ENCODE results near the gene UBXN7.
"Not testable (repeated sequence)": the region's sequence is repeated elsewhere in the genome, so short reads cannot be mapped to it uniquely, and the experiment has no call there.

UBXN7 gene

DNA sequence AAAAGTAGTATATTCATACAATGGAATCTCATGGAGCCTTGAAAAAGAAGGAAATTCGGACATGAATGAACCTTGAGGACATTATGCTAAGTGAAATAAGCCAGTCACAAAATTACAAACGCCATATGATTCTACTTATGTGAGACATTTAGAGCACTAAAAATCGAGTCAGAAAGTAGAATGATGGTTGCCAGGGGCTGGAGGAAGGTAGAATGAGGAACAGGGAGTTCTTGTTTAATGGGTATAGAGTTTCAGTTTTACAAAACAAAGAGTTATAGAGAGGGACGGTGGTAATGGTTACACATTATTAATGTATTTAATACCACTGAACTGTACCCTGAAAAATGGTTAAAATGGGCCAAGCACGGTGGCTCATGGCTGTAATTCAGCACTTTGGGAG lies 19.5 kb downstream of the UBXN7 start:
- H3K9me3 ChIP-seq (ENCODE audit: low read length), result no peaks in the 10 kb centered on the region
- no peak overlapping the region for H3K9ac ChIP-seq (ENCODE audit: low read length)
- H3K36me3 ChIP-seq (ENCODE audit: insufficient read depth, low read length), result no peaks in the 10 kb centered on the region
- H3K27ac ChIP-seq (ENCODE audit: low read depth, low read length), result no peak overlapping the region
- no peak overlapping the region for H3K4me3 ChIP-seq (ENCODE audit: low read depth in 1 of 2, low read length in 2 of 2)
- H3K27me3 ChIP-seq (ENCODE audit: control insufficient read depth in 1 of 2, insufficient read depth in 2 of 2, low read length in 2 of 2), result no peaks in the 10 kb centered on the region
- H3K4me1 ChIP-seq (ENCODE audit: insufficient read depth, low read length), result no peaks in the 10 kb centered on the region

DNA sequence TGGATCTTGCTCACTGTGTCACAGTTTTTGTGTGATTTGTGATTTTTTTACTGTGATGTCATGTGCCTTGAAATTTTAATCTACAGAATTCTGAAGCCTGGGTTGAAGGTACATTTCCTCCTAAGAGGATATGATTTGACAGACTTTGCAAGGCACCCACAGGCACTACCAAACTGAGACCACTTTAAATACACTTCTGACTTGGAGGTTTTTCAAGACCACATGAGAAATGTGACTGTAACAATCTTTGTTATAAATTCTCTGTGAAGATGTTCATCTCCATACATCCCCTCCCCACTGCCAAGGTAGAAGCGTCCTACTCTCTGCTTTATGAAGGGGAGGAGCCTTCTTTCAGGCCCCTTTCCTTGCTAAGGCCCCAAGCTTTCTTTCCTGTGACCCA lies 22.8 kb downstream of the UBXN7 start:
- no peak overlapping the region for H3K9ac ChIP-seq (ENCODE audit: low read length)
- H3K4me1 ChIP-seq (ENCODE audit: insufficient read depth, low read length), result no peaks in the 10 kb centered on the region
- no peaks in the 10 kb centered on the region for H3K9me3 ChIP-seq (ENCODE audit: low read length)
- H3K27ac ChIP-seq (ENCODE audit: low read depth, low read length), result no peak overlapping the region
- no peak overlapping the region for H3K4me3 ChIP-seq (ENCODE audit: low read depth in 1 of 2, low read length in 2 of 2)
- peaks cover 4% of the 10 kb centered on the region for H3K36me3 ChIP-seq (ENCODE audit: insufficient read depth, low read length)
- H3K27me3 ChIP-seq (ENCODE audit: control insufficient read depth in 1 of 2, insufficient read depth in 2 of 2, low read length in 2 of 2), result no peaks in the 10 kb centered on the region

DNA sequence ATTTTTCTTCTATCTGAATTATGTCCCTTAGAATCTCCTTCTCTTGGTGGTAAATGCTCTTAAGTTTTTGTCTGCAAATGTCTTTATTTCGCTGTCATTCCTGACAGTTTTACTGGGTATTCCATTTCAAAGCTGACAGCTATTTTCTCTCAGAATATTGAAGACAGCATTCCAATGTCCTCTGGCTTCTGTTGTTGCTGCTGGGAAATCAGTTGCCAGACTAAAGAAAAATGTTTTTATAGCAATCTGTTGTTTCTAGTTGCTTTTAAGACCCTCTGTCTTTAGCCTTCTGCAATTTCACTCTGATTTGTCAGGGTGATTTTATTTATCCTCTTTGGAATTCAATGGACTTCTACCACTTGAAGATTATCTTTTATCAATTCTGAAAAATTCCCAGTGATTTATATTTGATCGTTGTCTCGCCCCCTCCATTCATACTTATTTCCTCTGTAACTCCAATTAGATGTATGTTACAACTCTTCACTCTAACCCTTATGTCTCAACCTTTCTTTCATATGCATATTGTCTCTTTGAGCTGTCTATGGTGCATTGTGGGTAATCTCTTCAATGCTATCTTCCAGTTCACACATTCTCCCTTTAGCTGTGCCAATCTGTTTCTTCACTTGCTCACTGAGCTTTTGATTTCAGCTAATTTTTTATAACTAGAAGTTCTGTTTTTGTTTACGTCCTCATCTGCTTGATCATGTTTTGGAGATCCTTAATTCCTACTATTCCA lies 23.5 kb downstream of the UBXN7 start:
- Histone ChIP-seq H3K36me3 (ENCODE audit: insufficient read depth, low read length) (peaks cover 4% of the 10 kb centered on the region), H3K9me3 (ENCODE audit: low read length) (no peaks in the 10 kb centered on the region), H3K27ac (ENCODE audit: low read depth, low read length) (no peak overlapping the region), H3K4me3 (ENCODE audit: low read depth in 1 of 2, low read length in 2 of 2) (no peak overlapping the region), H3K9ac (ENCODE audit: low read length) (no peak overlapping the region), H3K4me1 (ENCODE audit: insufficient read depth, low read length) (no peaks in the 10 kb centered on the region), H3K27me3 (ENCODE audit: control insufficient read depth in 1 of 2, insufficient read depth in 2 of 2, low read length in 2 of 2) (no peaks in the 10 kb centered on the region)

DNA sequence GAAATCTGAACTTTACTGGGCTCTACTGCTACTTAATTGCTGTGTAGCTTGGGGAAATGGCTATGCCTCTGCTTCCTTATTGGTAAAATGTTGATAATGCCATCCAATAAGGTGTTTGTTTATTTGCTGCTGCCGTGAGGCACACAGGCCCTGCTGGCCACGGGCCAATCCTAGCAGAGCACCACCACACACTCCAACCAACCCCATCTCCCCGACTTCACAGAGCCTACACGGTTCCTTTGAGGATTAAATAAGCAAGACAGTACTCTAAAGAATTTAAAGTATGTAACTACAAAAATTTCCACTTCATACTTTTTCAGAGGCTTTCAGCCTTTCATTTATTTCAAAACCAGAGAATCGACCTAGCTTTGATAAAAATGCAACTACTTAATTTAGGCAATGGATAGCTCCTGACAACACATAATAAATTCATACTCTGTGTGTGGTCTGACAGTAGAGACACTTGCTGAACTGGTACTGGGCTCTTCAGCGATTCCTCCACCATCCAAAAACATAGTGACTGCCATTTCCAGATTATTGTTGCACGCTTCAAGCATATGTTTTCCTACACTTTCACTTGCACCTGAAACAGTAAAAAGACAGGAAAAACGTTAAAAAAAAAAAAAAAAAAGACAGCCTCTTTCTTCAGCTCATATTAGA lies 25.3 kb downstream of the UBXN7 start:
- H3K27ac ChIP-seq (ENCODE audit: low read depth, low read length), result no peak overlapping the region
- H3K4me3 ChIP-seq (ENCODE audit: low read depth in 1 of 2, low read length in 2 of 2), result no peak overlapping the region
- no peaks in the 10 kb centered on the region for H3K9me3 ChIP-seq (ENCODE audit: low read length)
- no peak overlapping the region for H3K9ac ChIP-seq (ENCODE audit: low read length)
- H3K4me1 ChIP-seq (ENCODE audit: insufficient read depth, low read length), result no peaks in the 10 kb centered on the region
- H3K27me3 ChIP-seq (ENCODE audit: control insufficient read depth in 1 of 2, insufficient read depth in 2 of 2, low read length in 2 of 2), result no peaks in the 10 kb centered on the region
- peaks cover 4% of the 10 kb centered on the region for H3K36me3 ChIP-seq (ENCODE audit: insufficient read depth, low read length)

DNA sequence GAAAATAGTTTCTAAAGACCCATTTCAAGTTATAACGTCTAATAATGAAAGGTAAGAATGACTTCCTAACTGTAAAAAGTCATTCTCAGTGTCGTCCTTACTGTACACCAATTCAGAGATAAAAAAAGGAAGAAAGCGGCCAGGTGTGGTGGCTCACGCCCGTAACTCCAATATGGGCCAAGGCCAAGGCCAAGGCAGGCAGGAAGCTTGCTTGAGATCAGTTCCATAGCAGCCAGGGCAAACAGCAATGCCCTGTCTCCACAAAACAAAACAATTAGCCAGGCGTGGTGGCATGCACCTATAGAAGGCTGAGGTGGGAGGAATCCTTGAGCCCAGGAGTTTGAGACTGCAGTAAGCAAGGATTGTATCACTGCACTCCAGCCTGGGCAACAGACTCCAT lies 31.9 kb downstream of the UBXN7 start:
- no peak overlapping the region for H3K27ac ChIP-seq (ENCODE audit: low read depth, low read length)

DNA sequence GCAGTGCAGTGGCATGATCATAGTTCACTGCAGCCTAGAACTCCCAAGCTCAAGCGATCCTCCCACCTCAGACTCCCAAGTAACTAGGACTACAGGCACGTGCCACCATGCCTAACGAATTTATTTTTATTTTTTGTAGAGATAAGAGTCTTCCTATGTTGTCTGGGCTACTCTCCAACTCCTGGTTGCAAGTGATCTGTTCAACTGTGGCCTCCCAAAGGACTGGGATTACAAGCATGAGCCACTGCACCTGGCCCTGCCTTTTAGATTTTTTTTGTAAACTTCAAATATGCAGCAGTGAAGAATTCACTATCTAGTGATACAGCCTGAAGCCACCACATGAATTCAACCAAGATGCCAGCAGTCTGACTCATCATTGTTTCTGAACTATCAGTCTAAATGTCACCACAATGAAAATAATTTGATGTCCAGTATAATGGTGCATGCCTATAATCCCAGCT lies 32.7 kb downstream of the UBXN7 start:
- Histone ChIP-seq H3K9me3 (ENCODE audit: low read length) (no peaks in the 10 kb centered on the region), H3K4me1 (ENCODE audit: insufficient read depth, low read length) (no peaks in the 10 kb centered on the region), H3K9ac (ENCODE audit: low read length) (no peak overlapping the region), H3K27me3 (ENCODE audit: control insufficient read depth in 1 of 2, insufficient read depth in 2 of 2, low read length in 2 of 2) (no peaks in the 10 kb centered on the region), H3K4me3 (ENCODE audit: low read depth in 1 of 2, low read length in 2 of 2) (no peak overlapping the region), H3K27ac (ENCODE audit: low read depth, low read length) (no peak overlapping the region), H3K36me3 (ENCODE audit: insufficient read depth, low read length) (peaks cover 16% of the 10 kb centered on the region)

More for the DNA sequence above, 31.9 kb downstream of the UBXN7 start:
- Histone ChIP-seq H3K4me1 (ENCODE audit: insufficient read depth, low read length) (no peaks in the 10 kb centered on the region), H3K36me3 (ENCODE audit: insufficient read depth, low read length) (peaks cover 16% of the 10 kb centered on the region), H3K9ac (ENCODE audit: low read length) (no peak overlapping the region), H3K27me3 (ENCODE audit: control insufficient read depth in 1 of 2, insufficient read depth in 2 of 2, low read length in 2 of 2) (no peaks in the 10 kb centered on the region), H3K9me3 (ENCODE audit: low read length) (no peaks in the 10 kb centered on the region), H3K4me3 (ENCODE audit: low read depth in 1 of 2, low read length in 2 of 2) (no peak overlapping the region)

DNA sequence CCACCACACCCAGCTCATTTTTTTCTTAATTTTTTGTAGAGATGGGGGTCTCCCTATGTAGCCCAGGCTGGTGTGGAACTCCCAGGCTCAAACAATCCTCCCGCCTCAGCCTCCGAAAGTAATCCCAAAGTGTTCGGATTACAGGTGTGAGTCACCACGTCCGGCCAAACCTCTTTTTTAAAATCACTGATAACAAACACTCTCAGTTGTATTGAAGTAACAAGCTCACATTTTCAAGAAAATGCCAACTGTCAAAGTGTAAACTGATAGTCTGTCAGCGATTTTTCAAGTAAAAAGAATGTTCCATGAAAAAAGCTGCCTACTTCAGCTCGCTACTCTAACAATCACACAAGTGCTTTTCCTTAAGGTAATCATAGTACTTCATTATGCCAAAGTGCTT lies 33.4 kb downstream of the UBXN7 start:
- H3K9me3 ChIP-seq (ENCODE audit: low read length), result no peaks in the 10 kb centered on the region
- H3K9ac ChIP-seq (ENCODE audit: low read length), result no peak overlapping the region
- no peak overlapping the region for H3K27ac ChIP-seq (ENCODE audit: low read depth, low read length)
- H3K36me3 ChIP-seq (ENCODE audit: insufficient read depth, low read length), result peaks cover 16% of the 10 kb centered on the region
- no peaks in the 10 kb centered on the region for H3K27me3 ChIP-seq (ENCODE audit: control insufficient read depth in 1 of 2, insufficient read depth in 2 of 2, low read length in 2 of 2)
- H3K4me1 ChIP-seq (ENCODE audit: insufficient read depth, low read length), result no peaks in the 10 kb centered on the region
- no peak overlapping the region for H3K4me3 ChIP-seq (ENCODE audit: low read depth in 1 of 2, low read length in 2 of 2)

DNA sequence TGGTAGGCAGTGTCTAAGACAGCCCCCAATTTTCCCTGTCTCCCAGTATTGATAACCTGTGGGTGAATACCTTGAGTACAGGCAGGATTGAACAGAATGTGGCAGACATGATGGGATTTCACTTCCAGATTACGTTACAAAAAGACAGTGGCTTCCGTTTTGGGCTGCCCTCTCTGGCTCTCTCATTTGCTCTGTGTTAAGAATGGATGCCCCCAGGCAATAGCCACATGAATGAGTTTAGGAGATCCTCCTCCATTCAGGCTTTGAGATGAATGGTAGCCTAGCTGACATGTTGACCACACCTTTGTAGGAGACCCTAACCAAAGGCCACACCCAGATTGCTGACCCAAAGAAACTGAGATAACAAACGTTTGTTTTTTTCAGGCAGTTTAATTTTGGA lies 34.3 kb downstream of the UBXN7 start:
- Histone ChIP-seq H3K4me3 (ENCODE audit: low read depth in 1 of 2, low read length in 2 of 2) (no peak overlapping the region), H3K36me3 (ENCODE audit: insufficient read depth, low read length) (peaks cover 20% of the 10 kb centered on the region), H3K9ac (ENCODE audit: low read length) (no peak overlapping the region), H3K27me3 (ENCODE audit: control insufficient read depth in 1 of 2, insufficient read depth in 2 of 2, low read length in 2 of 2) (no peaks in the 10 kb centered on the region), H3K9me3 (ENCODE audit: low read length) (no peaks in the 10 kb centered on the region), H3K4me1 (ENCODE audit: insufficient read depth, low read length) (no peaks in the 10 kb centered on the region), H3K27ac (ENCODE audit: low read depth, low read length) (no peak overlapping the region)

DNA sequence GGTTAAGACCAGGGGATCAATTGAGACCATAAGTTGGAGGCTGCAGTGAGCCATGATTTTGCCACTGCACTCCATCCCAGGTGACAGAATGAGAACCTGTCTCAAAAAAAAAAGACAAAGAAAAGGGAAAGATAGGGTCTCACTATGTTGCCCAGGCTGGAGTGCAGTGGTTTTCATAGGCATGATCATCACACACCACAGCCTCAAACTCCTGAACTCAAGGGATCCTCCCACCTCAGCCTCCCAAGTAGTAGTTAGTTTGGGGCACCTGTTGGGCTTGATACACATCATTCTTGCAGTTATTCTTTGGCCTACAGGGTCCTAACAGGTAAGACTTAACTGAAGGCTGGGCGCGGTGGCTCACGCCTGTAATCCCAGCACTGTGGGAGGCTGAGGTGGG lies 42.1 kb downstream of the UBXN7 start:
- Histone ChIP-seq H3K36me3 (ENCODE audit: insufficient read depth, low read length) (peaks cover 37% of the 10 kb centered on the region), H3K9me3 (ENCODE audit: low read length) (no peaks in the 10 kb centered on the region), H3K4me3 (ENCODE audit: low read depth in 1 of 2, low read length in 2 of 2) (no peak overlapping the region)

DNA sequence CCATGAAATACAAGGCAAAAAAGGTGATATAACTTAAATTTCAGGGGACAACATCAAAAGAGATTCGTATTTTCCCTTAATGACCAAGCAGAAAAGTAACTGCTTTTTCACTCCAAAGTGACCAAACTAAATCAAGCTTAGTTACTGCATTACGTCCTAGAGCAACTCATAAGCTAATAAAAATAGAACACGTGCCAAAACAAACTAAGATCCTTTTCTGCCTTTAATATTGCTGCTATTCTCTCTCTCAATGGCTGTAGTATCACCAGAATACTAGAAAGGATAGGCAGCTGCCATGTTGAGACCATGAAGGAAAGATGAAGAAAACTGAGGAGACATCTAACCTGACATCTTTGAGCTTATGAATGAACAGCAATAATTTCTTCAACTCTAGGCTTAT lies 43.3 kb downstream of the UBXN7 start:
- Histone ChIP-seq H3K4me1 (ENCODE audit: insufficient read depth, low read length) (no peaks in the 10 kb centered on the region), H3K36me3 (ENCODE audit: insufficient read depth, low read length) (peaks cover 37% of the 10 kb centered on the region), H3K4me3 (ENCODE audit: low read depth in 1 of 2, low read length in 2 of 2) (no peak overlapping the region), H3K27me3 (ENCODE audit: control insufficient read depth in 1 of 2, insufficient read depth in 2 of 2, low read length in 2 of 2) (no peaks in the 10 kb centered on the region), H3K9me3 (ENCODE audit: low read length) (no peaks in the 10 kb centered on the region), H3K9ac (ENCODE audit: low read length) (no peak overlapping the region), H3K27ac (ENCODE audit: low read depth, low read length) (no peak overlapping the region)

More for the DNA sequence above, 42.1 kb downstream of the UBXN7 start:
- no peaks in the 10 kb centered on the region for H3K4me1 ChIP-seq (ENCODE audit: insufficient read depth, low read length)
- no peak overlapping the region for H3K27ac ChIP-seq (ENCODE audit: low read depth, low read length)
- H3K27me3 ChIP-seq (ENCODE audit: control insufficient read depth in 1 of 2, insufficient read depth in 2 of 2, low read length in 2 of 2), result no peaks in the 10 kb centered on the region
- H3K9ac ChIP-seq (ENCODE audit: low read length), result no peak overlapping the region

DNA sequence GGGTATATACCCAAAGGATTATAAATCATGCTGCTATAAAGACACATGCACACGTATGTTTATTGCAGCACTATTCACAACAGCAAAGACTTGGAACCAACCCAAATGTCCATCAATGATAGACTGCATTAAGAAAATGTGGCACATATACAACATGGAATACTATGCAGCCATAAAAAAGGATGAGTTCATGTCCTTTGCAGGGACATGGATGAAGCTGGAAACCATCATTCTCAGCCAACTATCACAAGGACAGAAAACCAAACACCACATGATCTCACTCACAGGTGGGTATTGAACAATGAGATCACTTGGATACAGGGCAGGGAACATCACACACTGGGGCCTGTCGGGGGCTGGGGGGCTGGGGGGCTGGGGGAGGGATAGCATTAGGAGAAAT lies 44.3 kb downstream of the UBXN7 start:
- H3K4me3 ChIP-seq (ENCODE audit: low read depth in 1 of 2, low read length in 2 of 2); H3K27ac ChIP-seq (ENCODE audit: low read depth, low read length); H3K9ac ChIP-seq (ENCODE audit: low read length); H3K9me3 ChIP-seq (ENCODE audit: low read length); H3K27me3 ChIP-seq (ENCODE audit: control insufficient read depth in 1 of 2, insufficient read depth in 2 of 2, low read length in 2 of 2); H3K4me1 ChIP-seq (ENCODE audit: insufficient read depth, low read length): not testable (repeated sequence)
- H3K36me3 ChIP-seq (ENCODE audit: insufficient read depth, low read length), result peaks cover 33% of the 10 kb centered on the region

DNA sequence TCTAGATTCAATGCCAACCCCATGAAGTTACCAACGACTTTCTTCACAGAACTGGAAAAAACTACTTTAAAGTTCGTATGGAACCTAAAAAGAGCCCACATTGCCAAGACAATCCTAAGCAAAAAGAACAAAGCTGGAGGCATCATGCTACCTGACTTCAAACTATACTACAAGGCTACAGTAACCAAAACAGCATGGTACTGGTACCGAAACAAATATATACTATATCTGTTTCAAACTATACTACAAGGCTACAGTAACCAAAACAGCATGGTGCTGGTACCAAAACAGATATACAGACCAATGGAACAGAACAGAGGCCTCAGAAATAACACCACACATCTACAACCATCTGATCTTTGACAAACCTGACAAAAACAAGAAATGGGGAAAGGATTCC lies 45.4 kb downstream of the UBXN7 start:
- H3K9me3 ChIP-seq (ENCODE audit: low read length); H3K27ac ChIP-seq (ENCODE audit: low read depth, low read length); H3K4me1 ChIP-seq (ENCODE audit: insufficient read depth, low read length): not testable (repeated sequence)

More for the DNA sequence above, 45.4 kb downstream of the UBXN7 start:
- not testable (repeated sequence) for H3K9ac ChIP-seq (ENCODE audit: low read length); H3K4me3 ChIP-seq (ENCODE audit: low read depth in 1 of 2, low read length in 2 of 2); H3K27me3 ChIP-seq (ENCODE audit: control insufficient read depth in 1 of 2, insufficient read depth in 2 of 2, low read length in 2 of 2)
- peaks cover 27% of the 10 kb centered on the region for H3K36me3 ChIP-seq (ENCODE audit: insufficient read depth, low read length)

Measured in muscle layer of colon (tissue), 2 donors.